ENCODE results near the gene ALPP.

Gene ALPP

GRCh38 chr2:232382331-232383225 is 4.0 kb downstream of the ALPP start:
- no peaks in the 10 kb centered on the region for H3K36me3 ChIP-seq (ENCODE audit: control insufficient read depth in 2 of 2, insufficient read depth in 1 of 2, low read length in 2 of 2)
- TF ChIP-seq ZNF433 (tag by site-specific recombination; IDR thresholded peaks at IDR 0.05; ENCODE audit: low read depth) (no peak), GLIS1 (tag by site-specific recombination; IDR thresholded peaks at IDR 0.05) (peak; percentile 81), ZIC2 (tag by site-specific recombination; IDR thresholded peaks at IDR 0.05) (0 out of 2 replicates have a peak, but pooled peaks have one; percentile 19), ZNF623 (tag by site-specific recombination; IDR thresholded peaks at IDR 0.05) (peak; percentile 56), ZFP3 (tag by site-specific recombination; IDR thresholded peaks at IDR 0.05; ENCODE audit: low read depth) (no peak)
- H3K9me3 ChIP-seq (ENCODE audit: control insufficient read depth, insufficient read depth, low read depth, low read length) = no peaks in the 10 kb centered on the region
- ChIA-PET CTCF (no interaction called here), POLR2A (no interaction called here)
- no peaks in the 10 kb centered on the region for H3K4me1 ChIP-seq (ENCODE audit: control insufficient read depth, insufficient read depth, low read length)
- no peak overlapping the region for H3K27ac ChIP-seq (ENCODE audit: extremely low read depth, low read depth, low read length)
- H3K4me3 ChIP-seq (ENCODE audit: low read depth, low read length) = no peak overlapping the region

DNA sequence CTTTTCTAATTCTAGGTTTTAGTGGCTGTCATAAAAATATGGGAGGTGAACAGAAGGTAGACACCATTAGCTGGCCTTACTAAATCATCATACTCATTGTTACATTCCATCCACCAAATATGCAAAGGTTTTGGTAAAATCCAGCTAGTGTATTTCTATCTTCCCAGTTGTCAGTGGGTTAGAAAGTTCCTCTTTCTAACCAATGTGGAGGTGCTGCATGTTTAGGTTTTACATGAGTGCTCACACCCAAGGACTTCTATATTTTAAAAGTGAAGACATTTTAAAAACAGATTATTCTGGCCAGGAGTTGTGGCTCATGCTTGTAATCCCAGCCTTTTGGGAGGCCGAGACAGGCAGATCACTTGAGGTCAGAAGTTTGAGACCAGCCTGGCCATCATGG is 5.9 kb downstream of the ALPP start:
- Histone ChIP-seq H3K27ac (ENCODE audit: extremely low read depth, low read depth, low read length) (no peak overlapping the region), H3K36me3 (ENCODE audit: control insufficient read depth in 2 of 2, insufficient read depth in 1 of 2, low read length in 2 of 2) (no peaks in the 10 kb centered on the region), H3K9me3 (ENCODE audit: control insufficient read depth, insufficient read depth, low read depth, low read length) (no peaks in the 10 kb centered on the region), H3K4me1 (ENCODE audit: control insufficient read depth, insufficient read depth, low read length) (no peaks in the 10 kb centered on the region), H3K4me3 (ENCODE audit: low read depth, low read length) (no peak overlapping the region)
- ChIA-PET CTCF (interaction anchor here (0.6 to 2.2 kb wide), 5 partner anchors 9 to 484 kb away, joined by 3 to 6 read pairs (median 4); no protein-coding TSS in a partner anchor), POLR2A (no interaction called here)
- TF ChIP-seq KLF8 (tag by site-specific recombination; IDR thresholded peaks at IDR 0.05) (no peak), ZNF266 (tag by site-specific recombination; IDR thresholded peaks at IDR 0.05; ENCODE audit: low read depth) (no peak), ZNF146 (tag by site-specific recombination; IDR thresholded peaks at IDR 0.05) (no peak), GLIS1 (tag by site-specific recombination; IDR thresholded peaks at IDR 0.05) (no peak), YY2 (tag by site-specific recombination; IDR thresholded peaks at IDR 0.05) (no peak), ZNF354C (tag by site-specific recombination; IDR thresholded peaks at IDR 0.05; ENCODE audit: borderline replicate concordance, low read depth) (no peak), SCRT2 (tag by site-specific recombination; IDR thresholded peaks at IDR 0.05) (no peak), ZNF214 (tag by site-specific recombination; IDR thresholded peaks at IDR 0.05; ENCODE audit: borderline replicate concordance) (no peak), ZNF555 (tag by site-specific recombination; conservative IDR thresholded peaks at IDR 0.05) (no peak), ZNF510 (tag by site-specific recombination; IDR thresholded peaks at IDR 0.05; ENCODE audit: insufficient replicate concordance) (no peak), WT1 (tag by site-specific recombination; IDR thresholded peaks at IDR 0.05) (no peak), HOXA7 (CRISPR knock-in tag; IDR thresholded peaks at IDR 0.05; ENCODE audit: borderline replicate concordance) (no peak), ZNF221 (tag by site-specific recombination; IDR thresholded peaks at IDR 0.05; ENCODE audit: borderline replicate concordance) (no peak), ZNF792 (tag by site-specific recombination; IDR thresholded peaks at IDR 0.05) (no peak), PRDM10 (tag by site-specific recombination; IDR thresholded peaks at IDR 0.05) (no peak), ZNF426 (tag by site-specific recombination; IDR thresholded peaks at IDR 0.05) (no peak), ZNF623 (tag by site-specific recombination; IDR thresholded peaks at IDR 0.05) (no peak)
- TF ChIP-seq, protein P1, sequence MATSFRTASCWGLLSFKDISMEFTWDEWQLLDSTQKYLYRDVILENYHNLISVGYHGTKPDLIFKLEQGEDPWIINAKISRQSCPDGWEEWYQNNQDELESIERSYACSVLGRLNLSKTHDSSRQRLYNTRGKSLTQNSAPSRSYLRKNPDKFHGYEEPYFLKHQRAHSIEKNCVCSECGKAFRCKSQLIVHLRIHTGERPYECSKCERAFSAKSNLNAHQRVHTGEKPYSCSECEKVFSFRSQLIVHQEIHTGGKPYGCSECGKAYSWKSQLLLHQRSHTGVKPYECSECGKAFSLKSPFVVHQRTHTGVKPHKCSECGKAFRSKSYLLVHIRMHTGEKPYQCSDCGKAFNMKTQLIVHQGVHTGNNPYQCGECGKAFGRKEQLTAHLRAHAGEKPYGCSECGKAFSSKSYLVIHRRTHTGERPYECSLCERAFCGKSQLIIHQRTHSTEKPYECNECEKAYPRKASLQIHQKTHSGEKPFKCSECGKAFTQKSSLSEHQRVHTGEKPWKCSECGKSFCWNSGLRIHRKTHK (tag by site-specific recombination; IDR thresholded peaks at IDR 0.05) = no peak
- TF ChIP-seq, protein P2, sequence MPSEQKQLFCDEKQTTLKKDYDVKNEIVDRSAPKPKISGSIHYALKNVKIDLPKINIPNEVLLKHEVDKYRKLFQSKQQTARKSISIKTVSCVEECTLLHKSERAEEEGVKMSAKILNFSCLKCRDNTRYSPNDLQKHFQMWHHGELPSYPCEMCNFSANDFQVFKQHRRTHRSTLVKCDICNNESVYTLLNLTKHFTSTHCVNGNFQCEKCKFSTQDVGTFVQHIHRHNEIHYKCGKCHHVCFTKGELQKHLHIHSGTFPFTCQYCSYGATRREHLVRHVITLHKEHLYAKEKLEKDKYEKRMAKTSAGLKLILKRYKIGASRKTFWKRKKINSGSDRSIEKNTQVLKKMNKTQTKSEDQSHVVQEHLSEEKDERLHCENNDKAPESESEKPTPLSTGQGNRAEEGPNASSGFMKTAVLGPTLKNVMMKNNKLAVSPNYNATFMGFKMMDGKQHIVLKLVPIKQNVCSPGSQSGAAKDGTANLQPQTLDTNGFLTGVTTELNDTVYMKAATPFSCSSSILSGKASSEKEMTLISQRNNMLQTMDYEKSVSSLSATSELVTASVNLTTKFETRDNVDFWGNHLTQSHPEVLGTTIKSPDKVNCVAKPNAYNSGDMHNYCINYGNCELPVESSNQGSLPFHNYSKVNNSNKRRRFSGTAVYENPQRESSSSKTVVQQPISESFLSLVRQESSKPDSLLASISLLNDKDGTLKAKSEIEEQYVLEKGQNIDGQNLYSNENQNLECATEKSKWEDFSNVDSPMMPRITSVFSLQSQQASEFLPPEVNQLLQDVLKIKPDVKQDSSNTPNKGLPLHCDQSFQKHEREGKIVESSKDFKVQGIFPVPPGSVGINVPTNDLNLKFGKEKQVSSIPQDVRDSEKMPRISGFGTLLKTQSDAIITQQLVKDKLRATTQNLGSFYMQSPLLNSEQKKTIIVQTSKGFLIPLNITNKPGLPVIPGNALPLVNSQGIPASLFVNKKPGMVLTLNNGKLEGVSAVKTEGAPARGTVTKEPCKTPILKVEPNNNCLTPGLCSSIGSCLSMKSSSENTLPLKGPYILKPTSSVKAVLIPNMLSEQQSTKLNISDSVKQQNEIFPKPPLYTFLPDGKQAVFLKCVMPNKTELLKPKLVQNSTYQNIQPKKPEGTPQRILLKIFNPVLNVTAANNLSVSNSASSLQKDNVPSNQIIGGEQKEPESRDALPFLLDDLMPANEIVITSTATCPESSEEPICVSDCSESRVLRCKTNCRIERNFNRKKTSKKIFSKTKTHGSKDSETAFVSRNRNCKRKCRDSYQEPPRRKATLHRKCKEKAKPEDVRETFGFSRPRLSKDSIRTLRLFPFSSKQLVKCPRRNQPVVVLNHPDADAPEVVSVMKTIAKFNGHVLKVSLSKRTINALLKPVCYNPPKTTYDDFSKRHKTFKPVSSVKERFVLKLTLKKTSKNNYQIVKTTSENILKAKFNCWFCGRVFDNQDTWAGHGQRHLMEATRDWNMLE (tag by site-specific recombination; conservative IDR thresholded peaks at IDR 0.05; ENCODE audit: low read depth) = no peak

Measured in HEK293 (cell line).